GM12878 (cell line): ENCODE measurements around the gene TP53BP1. TPM values are rescaled to one million over a fixed set of nuclear protein-coding genes. Genes with fewer than 3 reads are reported as not detected.

Source experiments
- ATAC-seq: fragments of 200-7000 bp; cut with Tn5 transposase; 3 replicates; pipeline ENCODE4 v1.9.1; 2020; ENCODE audit warnings: mild to moderate bottlenecking, moderate library complexity
- BruUV-seq: library from RNA; stranded (reverse); fragments of 400-500 nt; replicated peaks from 2 replicates; lab custom pipeline; 2021; lab: Mats Ljungman, UMichigan
- CTCF ChIA-PET: fragments of 300-600 bp; sonication (Branson Sonifier 250); formaldehyde crosslinking; extraction: SDS; loops from one replicate; lab custom pipeline; 2021; ENCODE audit warnings: inconsistent platforms; lab: Yijun Ruan, JAX
- POLR2A ChIA-PET: fragments of 350-600 bp; formaldehyde crosslinking; extraction: SDS; loops from one replicate; lab custom pipeline; 2021; ENCODE audit warnings: inconsistent platforms; lab: Charles Lee
- RAD21 ChIA-PET: fragments of 300-600 bp; sonication (Branson Sonifier 250); formaldehyde crosslinking; loops from one replicate; lab custom pipeline; 2023; ENCODE audit warnings: antibody characterized with exemption; ENCODE audit not compliant: unreplicated experiment; lab: Charles Lee
- SMC1A ChIA-PET: fragments of 300-600 bp; sonication (Branson Sonifier 250); formaldehyde crosslinking; loops from one replicate; lab custom pipeline; 2023; ENCODE audit not compliant: unreplicated experiment, uncharacterized antibody; lab: Charles Lee
- DNase-seq: peaks from one replicate; pipeline ENCODE4 v3.0.0-alpha.2; 2011; ENCODE audit warnings: low read depth, low spot score
- FAIRE-seq: peaks from 3 replicates; lab custom pipeline; 2011; peaks lifted over from hg19 to GRCh38; lab: Jason Lieb, UNC
- H2AFZ ChIP-seq: 2 replicates; pipeline ENCODE4 v1.6.0; 2011; ENCODE audit warnings: low read depth, low read length, control low read depth; ENCODE audit not compliant: control insufficient read depth
- H3K27ac ChIP-seq: 2 replicates; pipeline ENCODE4 v1.5.1; 2011; ENCODE audit warnings: control low read depth; ENCODE audit not compliant: control insufficient read depth, insufficient read depth
- H3K27me3 ChIP-seq, 2 experiments: replicated peaks in 1 of 2; 2 replicates each; pipeline versions ENCODE4 v1.6.0 to v1.6.1; 2011; ENCODE audit warnings: low read length in 1 of 2; ENCODE audit not compliant: control insufficient read depth in 2 of 2, insufficient read depth in 2 of 2
- H3K36me3 ChIP-seq, 2 experiments: 2 replicates each; pipeline ENCODE4 v1.5.1; 2011; ENCODE audit warnings: low read length in 1 of 2; ENCODE audit not compliant: control insufficient read depth in 2 of 2, insufficient read depth in 2 of 2
- H3K4me1 ChIP-seq: 2 replicates; pipeline ENCODE4 v1.6.1; 2011; ENCODE audit warnings: mild to moderate bottlenecking, low read length, moderate library complexity, mixed read lengths; ENCODE audit not compliant: control insufficient read depth, insufficient read depth
- H3K4me2 ChIP-seq: 2 replicates; pipeline ENCODE4 v1.6.0; 2011; ENCODE audit warnings: control low read depth; ENCODE audit not compliant: control insufficient read depth, insufficient read depth
- H3K4me3 ChIP-seq: fragments of 200-600 bp; sonication (generic); 2 replicates; pipeline ENCODE4 v1.5.1; 2016
- H3K79me2 ChIP-seq: 2 replicates; pipeline ENCODE4 v1.6.0; 2011; ENCODE audit warnings: low read length; ENCODE audit not compliant: control insufficient read depth, insufficient read depth
- H3K9ac ChIP-seq: 2 replicates; pipeline ENCODE4 v1.8.0; 2011; ENCODE audit warnings: low read length, control low read depth, mixed read lengths; ENCODE audit not compliant: control insufficient read depth, insufficient read depth
- H3K9me3 ChIP-seq: replicated peaks from 3 replicates; pipeline ENCODE4 v1.5.1; 2011; ENCODE audit warnings: mild to moderate bottlenecking, low read length; ENCODE audit not compliant: control insufficient read depth, insufficient read depth
- H4K20me1 ChIP-seq: 2 replicates; pipeline ENCODE4 v1.6.0; 2011; ENCODE audit not compliant: control insufficient read depth, insufficient read depth
- CREM ChIP-seq: IDR thresholded peaks from 2 replicates; pipeline ENCODE4 v1.6.1; 2014; ENCODE audit warnings: antibody characterized with exemption, low read depth
- E4F1 ChIP-seq: fragments of 450-650 bp; IDR thresholded peaks from 2 replicates; pipeline ENCODE4 v1.6.1; 2018; ENCODE audit warnings: borderline replicate concordance, mild to moderate bottlenecking; ENCODE audit not compliant: partially characterized antibody
- FOXK2 ChIP-seq: fragments of 450-650 bp; IDR thresholded peaks from 2 replicates; pipeline ENCODE4 v1.6.1; 2017; ENCODE audit warnings: mild to moderate bottlenecking, moderate library complexity
- IKZF2 ChIP-seq, 2 experiments: fragments of 450-650 bp; IDR thresholded peaks; 2 replicates each; pipeline ENCODE4 v1.6.1; 2017; ENCODE audit warnings: mild to moderate bottlenecking in 2 of 2, moderate library complexity in 2 of 2
- NR2F1 ChIP-seq: fragments of 450-650 bp; conservative IDR thresholded peaks from 2 replicates; pipeline ENCODE4 v1.6.1; 2017; ENCODE audit warnings: mild to moderate bottlenecking
- PML ChIP-seq: IDR thresholded peaks from 2 replicates; pipeline ENCODE4 v1.6.1; 2012; ENCODE audit warnings: low read length, inconsistent platforms
- RCOR1 ChIP-seq: conservative IDR thresholded peaks from 2 replicates; pipeline ENCODE4 v1.6.1; 2012; ENCODE audit warnings: low read depth, low read length, improper control_type of control experiment
- RFX5 ChIP-seq: IDR thresholded peaks from 2 replicates; pipeline ENCODE4 v1.6.1; 2011; ENCODE audit warnings: low read depth, low read length, improper control_type of control experiment
- RUNX3 ChIP-seq: IDR thresholded peaks from 2 replicates; pipeline ENCODE4 v1.6.1; 2012; ENCODE audit warnings: low read length, inconsistent platforms
- SUPT20H ChIP-seq: IDR thresholded peaks from 2 replicates; pipeline ENCODE4 v1.6.1; 2011; ENCODE audit warnings: low read depth, mild to moderate bottlenecking, low read length, moderate library complexity, borderline replicate concordance; ENCODE audit not compliant: control insufficient read depth
- TAF1 ChIP-seq: IDR thresholded peaks from 2 replicates; pipeline ENCODE4 v1.6.1; 2011; ENCODE audit warnings: mild to moderate bottlenecking, low read depth, low read length, borderline replicate concordance
- ZNF622 ChIP-seq: fragments of 450-650 bp; IDR thresholded peaks from 2 replicates; pipeline ENCODE4 v1.6.1; 2017; ENCODE audit warnings: mild to moderate bottlenecking, inconsistent platforms
- WGBS: methylation state at CpG from one replicate; pipeline ENCODE4 v1.1.6; 2016; ENCODE audit warnings: low lambda C conversion rate; ENCODE audit not compliant: insufficient replicate concordance, insufficient coverage; ENCODE audit errors: missing lambda C conversion rate; 5-methylcytosine and 5-hydroxymethylcytosine counted together
- in situ Hi-C: fragments of 300-500 bp; cut with MboI; formaldehyde crosslinking; loops from 9 replicates; pipeline ENCODE4 v1.14.3; 2018; ENCODE audit warnings: mixed read lengths
- intact Hi-C: fragments of 100-400 bp; cut with micrococcal nuclease; formaldehyde crosslinking; loops from one replicate; pipeline ENCODE4 v1.14.2; 2022; ENCODE audit not compliant: unreplicated experiment
- polyA plus RNA-seq, 11 experiments: library from polyadenylated mRNA; depleted of rRNA in 4 of 11; unstranded in 6 of 11; stranded (reverse) in 5 of 11; fragments of >200 nt; fragmentation: Nextera tagmentation in 4 of 11; fragmentation: Illumina TruSeq in 1 of 11; extraction: Ambion mirVana in 4 of 11; extraction: Trizol in 1 of 11; gene quantifications; 1 replicate in 1 of 11; 2 replicates in 10 of 11; pipeline versions ENCODE4 v1.2.1 to v1.2.3, GENCODE V29; 2011 to 2016; ENCODE audit warnings: inconsistent platforms in 2 of 11, missing spikeins in 2 of 11, low read depth in 1 of 11
- total RNA-seq, 4 experiments: library from RNA; depleted of rRNA in 3 of 4; stranded (reverse); fragments of >200 nt in 3 of 4; fragmentation: Illumina TruSeq in 1 of 4; extraction: Trizol in 1 of 4; gene quantifications; 2 replicates each; pipeline versions ENCODE4 v1.2.1 to v1.2.3, GENCODE V29; 2013 to 2021

The TP53BP1 gene
- total and polyA plus RNA-seq, 10 of the 15 experiments (the other 5 are each of a cell fraction or from before 2014, with no cell fraction given), result 6.2 to 50.2 (median 19.3) TPM

- no peaks in the 10 kb centered on the region for H3K4me1 ChIP-seq
- no peak overlapping the region for H3K27ac ChIP-seq
- no peaks in the 10 kb centered on the region for H4K20me1 ChIP-seq
- H3K9ac ChIP-seq, result no peak overlapping the region
- H3K79me2 ChIP-seq, result no peaks in the 10 kb centered on the region
- TF ChIP-seq PML (no peak), RUNX3 (no peak)
- no peaks in the 10 kb centered on the region for H3K9me3 ChIP-seq
- in situ Hi-C loops, result no loop called here
- H3K36me3 ChIP-seq, result peaks cover 10 to 17% of the 10 kb centered on the region in 2 experiments
- FAIRE-seq (no peak), DNase-seq (no peak), ATAC-seq (no peak)
- no peak overlapping the region for H3K4me2 ChIP-seq
- WGBS, result 99% methylated on average over 5 of the region's 5 CpGs
- BruUV-seq, result no TSS peak
- H3K27me3 ChIP-seq, result no peaks in the 10 kb centered on the region
- no peak overlapping the region for H3K4me3 ChIP-seq
- ChIA-PET POLR2A (interaction anchor here (0.6 kb wide), 1 partner anchor 8 kb away, joined by 7 read pairs; no protein-coding TSS in a partner anchor), RAD21 (no interaction called here), SMC1A (interaction anchor here (1.5 kb wide), 1 partner anchor 21 kb away, joined by 3 read pairs; no protein-coding TSS in a partner anchor), CTCF (interaction anchor here (1.2 kb wide), 1 partner anchor 104 kb away, joined by 3 read pairs; no protein-coding TSS in a partner anchor)
- intact Hi-C loops, result no loop called here
- no peak overlapping the region for H2AFZ ChIP-seq
These were observed 82.3 kb downstream of the TP53BP1 start for GRCh38 chr15:43410572-43411214.

DNA sequence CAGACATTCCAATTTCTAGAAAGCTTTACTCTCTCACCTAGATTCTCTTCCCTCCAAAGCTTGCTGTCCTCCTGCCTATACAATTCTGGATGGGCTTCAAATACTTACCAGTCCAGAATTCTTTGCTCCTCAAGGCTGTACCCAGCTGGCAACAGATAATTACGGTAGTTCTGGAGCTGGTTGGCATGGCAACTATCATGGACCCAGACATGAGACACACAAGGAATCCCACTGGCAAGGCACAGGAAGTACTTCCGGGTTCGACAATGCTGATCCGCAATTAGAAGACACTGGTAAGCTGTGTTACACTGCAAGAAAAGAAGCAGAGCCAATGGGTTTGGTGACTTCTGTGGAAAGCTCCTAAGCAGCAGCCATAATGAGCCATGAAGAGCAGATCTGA is 84.2 kb downstream of the TP53BP1 start:
- Histone ChIP-seq H3K9ac (no peak overlapping the region), H3K36me3 (peaks cover 10 to 11% of the 10 kb centered on the region in 2 experiments), H2AFZ (no peak overlapping the region), H3K79me2 (no peaks in the 10 kb centered on the region), H3K4me2 (no peak overlapping the region), H3K27me3 (no peaks in the 10 kb centered on the region), H3K9me3 (no peaks in the 10 kb centered on the region), H3K4me3 (no peak overlapping the region), H4K20me1 (no peaks in the 10 kb centered on the region), H3K27ac (no peak overlapping the region), H3K4me1 (no peaks in the 10 kb centered on the region)
- intact Hi-C loops, result no loop called here
- in situ Hi-C loops, result no loop called here
- BruUV-seq, result no TSS peak
- POLR2A ChIA-PET, result interaction anchor here (0.6 kb wide), 1 partner anchor 11 kb away, joined by 3 read pairs; no protein-coding TSS in a partner anchor
- FAIRE-seq, result no peak
- CTCF ChIA-PET, result no interaction called here
- 99% methylated on average over 4 of the region's 4 CpGs for WGBS
- ATAC-seq, result no peak
- SMC1A ChIA-PET, result interaction anchor here (0.7 kb wide), 1 partner anchor 105 kb away, joined by 3 read pairs; no protein-coding TSS in a partner anchor
- RAD21 ChIA-PET, result no interaction called here
- no peak for DNase-seq
- no peak for TF ChIP-seq RFX5
- TF ChIP-seq E4F1, result no peak
- TF ChIP-seq RCOR1, result no peak
- no peak for TF ChIP-seq ZNF622
- no peak for TF ChIP-seq IKZF2 (IDR thresholded peaks at IDR 0.05)
- TF ChIP-seq SUPT20H, result no peak
- no peak for TF ChIP-seq FOXK2
- no peak for TF ChIP-seq NR2F1
- no peak for TF ChIP-seq CREM
- TF ChIP-seq TAF1, result no peak
